OCI-LY1 (cell line): ENCODE data around the gene ZNF362.

Source experiments
- H2AFZ ChIP-seq: fragments of 200-600 bp; sonication (generic), shearing (Covaris generic); 2 replicates; pipeline ENCODE4 v1.6.0; 2014; ENCODE audit warnings: antibody characterized with exemption, mild to moderate bottlenecking, low read length
- H3F3A ChIP-seq: fragments of 200-600 bp; sonication (generic), shearing (Covaris generic); 2 replicates; pipeline ENCODE4 v1.6.0; 2014; ENCODE audit warnings: mild to moderate bottlenecking, antibody characterized with exemption, low read length, moderate library complexity; ENCODE audit not compliant: insufficient read depth
- H3K27ac ChIP-seq: fragments of 200-600 bp; sonication (generic); 2 replicates; pipeline ENCODE4 v1.5.1; 2014; ENCODE audit warnings: low read length, mixed run types, mild to moderate bottlenecking, low read depth; ENCODE audit not compliant: poor library complexity, severe bottlenecking
- H3K27me3 ChIP-seq: fragments of 200-600 bp; sonication (generic); 2 replicates; pipeline ENCODE4 v1.6.0; 2014; ENCODE audit warnings: antibody characterized with exemption, mild to moderate bottlenecking, low read length, moderate library complexity; ENCODE audit not compliant: insufficient read depth
- H3K36me3 ChIP-seq: fragments of 200-600 bp; sonication (generic); 2 replicates; pipeline ENCODE4 v1.6.1; 2014; ENCODE audit warnings: mild to moderate bottlenecking, antibody characterized with exemption, low read length, moderate library complexity, mixed read lengths; ENCODE audit not compliant: insufficient read depth
- H3K4me1 ChIP-seq: fragments of 200-600 bp; sonication (generic); 2 replicates; pipeline ENCODE4 v1.5.1; 2014; ENCODE audit warnings: mild to moderate bottlenecking, low read length, moderate library complexity; ENCODE audit not compliant: insufficient read depth, severe bottlenecking
- H3K4me2 ChIP-seq: fragments of 200-600 bp; sonication (generic), shearing (Covaris generic); 2 replicates; pipeline ENCODE4 v1.6.1; 2014; ENCODE audit warnings: low read length
- H3K4me3 ChIP-seq: fragments of 200-600 bp; sonication (generic); 2 replicates; pipeline ENCODE4 v1.5.1; 2014; ENCODE audit warnings: low read length, low read depth, mild to moderate bottlenecking, mixed read lengths; ENCODE audit not compliant: poor library complexity, severe bottlenecking
- H3K79me2 ChIP-seq: fragments of 200-600 bp; shearing (Covaris generic); 2 replicates; pipeline ENCODE4 v1.6.1; 2016; ENCODE audit warnings: mixed run types, low read length, mixed read lengths; ENCODE audit not compliant: insufficient read depth
- H3K9ac ChIP-seq: fragments of 200-600 bp; sonication (generic), shearing (Covaris generic); 2 replicates; pipeline ENCODE4 v1.6.1; 2014; ENCODE audit warnings: mild to moderate bottlenecking, low read length, mixed read lengths
- H3K9me2 ChIP-seq: fragments of 200-600 bp; sonication (generic), shearing (Covaris generic); 2 replicates; pipeline ENCODE4 v1.6.1; 2014; ENCODE audit warnings: low read depth, mild to moderate bottlenecking, low read length, mixed read lengths
- H3K9me3 ChIP-seq: fragments of 200-600 bp; shearing (Covaris generic); 2 replicates; pipeline ENCODE4 v1.6.1; 2014; ENCODE audit warnings: low read length, mixed read lengths
- H4K20me1 ChIP-seq: fragments of 200-600 bp; sonication (generic), shearing (Covaris generic); 2 replicates; pipeline ENCODE4 v1.6.0; 2016; ENCODE audit warnings: mild to moderate bottlenecking, low read length; ENCODE audit not compliant: insufficient read depth
- CTCF ChIP-seq: fragments of 200-600 bp; sonication (generic), shearing (Covaris generic); IDR thresholded peaks from 2 replicates; pipeline ENCODE4 v1.5.1; 2017; ENCODE audit warnings: mild to moderate bottlenecking, antibody characterized with exemption, low read length, moderate library complexity, mixed read lengths
- EZH2 ChIP-seq: fragments of 200-600 bp; sonication (generic), shearing (Covaris generic); IDR thresholded peaks from 2 replicates; pipeline ENCODE4 v1.8.0; 2017; ENCODE audit warnings: borderline replicate concordance, mixed run types, mild to moderate bottlenecking, antibody characterized with exemption, low read length, moderate library complexity, mixed read lengths

The ZNF362 gene

DNA sequence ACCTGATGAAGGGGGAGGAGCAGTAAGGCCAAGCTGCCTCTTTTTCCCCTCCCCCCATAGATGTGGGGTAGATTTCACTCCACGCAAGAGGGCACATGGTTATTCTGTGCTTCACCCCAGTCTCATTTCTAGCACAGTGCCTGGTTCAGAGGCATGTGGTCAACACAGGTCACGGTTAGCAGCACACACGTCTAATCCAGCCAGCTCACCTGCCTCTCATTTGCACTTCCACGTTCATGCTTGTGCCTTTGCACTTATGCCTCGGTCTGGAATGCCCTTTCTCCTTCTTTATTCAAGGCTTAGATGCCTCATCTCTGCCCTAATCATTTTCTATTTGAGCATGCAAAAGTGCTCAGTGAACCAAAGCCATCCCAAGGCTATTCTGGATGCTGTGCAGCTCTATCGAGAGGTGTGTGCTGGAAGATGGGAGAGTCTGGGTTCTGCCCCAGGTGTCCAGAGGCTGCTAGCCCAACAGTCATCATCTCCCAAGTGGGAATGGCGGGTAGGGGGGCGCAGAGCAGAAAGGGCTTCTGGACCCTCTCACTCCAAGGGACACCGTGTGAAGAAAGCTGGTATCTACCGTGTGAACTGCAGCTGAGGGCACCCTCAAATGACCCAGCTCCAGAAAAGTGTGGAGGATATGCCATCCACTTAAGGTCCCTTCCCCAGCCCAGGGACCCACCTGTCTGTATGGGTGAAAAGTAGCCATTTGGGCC is 66.7 kb downstream of the ZNF362 start:
- Histone ChIP-seq H3F3A (no peaks in the 10 kb centered on the region), H4K20me1 (no peaks in the 10 kb centered on the region), H3K9me3 (no peaks in the 10 kb centered on the region), H3K9ac (no peak overlapping the region), H3K9me2 (no peaks in the 10 kb centered on the region), H3K4me2 (no peak overlapping the region), H3K27me3 (no peaks in the 10 kb centered on the region), H3K36me3 (peaks cover 21% of the 10 kb centered on the region; the same call in 1 of the 2 replicates), H3K4me3 (no peak overlapping the region), H3K27ac (no peak overlapping the region), H2AFZ (no peak overlapping the region), H3K4me1 (peaks cover 7% of the 10 kb centered on the region), H3K79me2 (no peaks in the 10 kb centered on the region)
- no peak for TF ChIP-seq EZH2
- no peak for TF ChIP-seq CTCF

DNA sequence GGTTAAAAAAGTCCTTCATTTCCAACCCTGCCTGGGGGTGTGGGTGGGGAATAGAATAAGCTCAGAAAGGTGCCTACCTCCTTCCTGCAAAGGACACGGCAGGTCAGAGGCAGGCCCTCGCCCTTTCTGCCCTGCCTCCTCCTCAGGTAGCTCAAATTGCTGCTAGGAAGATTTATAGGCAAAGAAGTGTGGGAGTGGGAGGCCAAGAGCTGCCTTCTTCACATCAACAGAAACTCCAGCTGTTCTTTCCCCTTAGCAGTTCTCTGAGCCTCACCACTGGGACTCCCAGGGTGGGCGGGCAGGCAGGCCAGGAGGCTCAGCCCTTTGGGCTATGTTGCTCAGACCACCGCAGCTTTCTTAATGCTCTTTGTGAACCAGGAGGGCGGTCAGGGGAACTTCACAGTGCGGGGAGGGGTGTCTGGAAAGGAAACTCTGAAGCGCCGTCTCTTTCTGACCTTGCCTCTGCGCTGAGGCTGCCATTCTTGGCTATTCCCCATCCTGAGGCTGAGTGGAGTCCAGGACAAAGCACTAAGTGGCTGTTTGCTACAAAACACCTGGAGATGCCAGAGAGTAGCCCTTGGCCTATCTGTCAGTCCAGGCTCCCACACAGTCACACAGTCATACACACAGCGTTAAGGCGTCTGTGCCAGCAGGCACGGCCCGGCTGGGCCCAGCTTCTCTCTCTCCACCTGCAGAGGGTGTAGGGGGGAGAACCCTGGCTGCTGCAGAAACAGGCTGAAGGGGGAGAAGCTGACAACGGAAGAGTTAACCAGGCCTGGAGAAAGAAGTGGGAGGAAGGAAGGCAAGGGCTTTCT is 67.6 kb downstream of the ZNF362 start:
- Histone ChIP-seq H4K20me1 (no peaks in the 10 kb centered on the region), H3K79me2 (no peaks in the 10 kb centered on the region), H3K27ac (no peak overlapping the region), H3F3A (no peaks in the 10 kb centered on the region), H3K27me3 (no peaks in the 10 kb centered on the region), H3K9me2 (no peaks in the 10 kb centered on the region), H3K4me3 (no peak overlapping the region), H3K4me1 (peaks cover 7% of the 10 kb centered on the region), H3K9ac (no peak overlapping the region), H2AFZ (no peak overlapping the region), H3K9me3 (no peaks in the 10 kb centered on the region), H3K4me2 (no peak overlapping the region), H3K36me3 (peaks cover 21% of the 10 kb centered on the region; the same call in 1 of the 2 replicates)
- TF ChIP-seq EZH2, result no peak

GRCh38 chr1:33324677-33325575 is 68.6 kb downstream of the ZNF362 start:
- no peak overlapping the region for H3K27ac ChIP-seq
- H3K9ac ChIP-seq, result no peak overlapping the region
- H3K9me3 ChIP-seq, result no peaks in the 10 kb centered on the region
- no peaks in the 10 kb centered on the region for H3K79me2 ChIP-seq
- H3K27me3 ChIP-seq, result no peaks in the 10 kb centered on the region
- peaks cover 7% of the 10 kb centered on the region for H3K4me1 ChIP-seq
- no peaks in the 10 kb centered on the region for H4K20me1 ChIP-seq
- TF ChIP-seq CTCF (no peak), EZH2 (no peak)
- peaks cover 21% of the 10 kb centered on the region; the same call in 1 of the 2 replicates for H3K36me3 ChIP-seq
- no peaks in the 10 kb centered on the region for H3K9me2 ChIP-seq
- no peak overlapping the region for H3K4me2 ChIP-seq
- H3F3A ChIP-seq, result no peaks in the 10 kb centered on the region
- H3K4me3 ChIP-seq, result no peak overlapping the region
- H2AFZ ChIP-seq, result no peak overlapping the region
